GM19328 (cell line): Measurements from ENCODE around the gene MTMR12.

Experiments
- ATAC-seq: cut with Tn5 transposase; IDR thresholded peaks from one replicate; pipeline ENCODE4 v1.9.1; 2021; ENCODE audit warnings: mild to moderate bottlenecking, moderate library complexity; ENCODE audit not compliant: unreplicated experiment

Gene MTMR12, protein sequence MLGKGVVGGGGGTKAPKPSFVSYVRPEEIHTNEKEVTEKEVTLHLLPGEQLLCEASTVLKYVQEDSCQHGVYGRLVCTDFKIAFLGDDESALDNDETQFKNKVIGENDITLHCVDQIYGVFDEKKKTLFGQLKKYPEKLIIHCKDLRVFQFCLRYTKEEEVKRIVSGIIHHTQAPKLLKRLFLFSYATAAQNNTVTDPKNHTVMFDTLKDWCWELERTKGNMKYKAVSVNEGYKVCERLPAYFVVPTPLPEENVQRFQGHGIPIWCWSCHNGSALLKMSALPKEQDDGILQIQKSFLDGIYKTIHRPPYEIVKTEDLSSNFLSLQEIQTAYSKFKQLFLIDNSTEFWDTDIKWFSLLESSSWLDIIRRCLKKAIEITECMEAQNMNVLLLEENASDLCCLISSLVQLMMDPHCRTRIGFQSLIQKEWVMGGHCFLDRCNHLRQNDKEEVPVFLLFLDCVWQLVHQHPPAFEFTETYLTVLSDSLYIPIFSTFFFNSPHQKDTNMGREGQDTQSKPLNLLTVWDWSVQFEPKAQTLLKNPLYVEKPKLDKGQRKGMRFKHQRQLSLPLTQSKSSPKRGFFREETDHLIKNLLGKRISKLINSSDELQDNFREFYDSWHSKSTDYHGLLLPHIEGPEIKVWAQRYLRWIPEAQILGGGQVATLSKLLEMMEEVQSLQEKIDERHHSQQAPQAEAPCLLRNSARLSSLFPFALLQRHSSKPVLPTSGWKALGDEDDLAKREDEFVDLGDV

DNA sequence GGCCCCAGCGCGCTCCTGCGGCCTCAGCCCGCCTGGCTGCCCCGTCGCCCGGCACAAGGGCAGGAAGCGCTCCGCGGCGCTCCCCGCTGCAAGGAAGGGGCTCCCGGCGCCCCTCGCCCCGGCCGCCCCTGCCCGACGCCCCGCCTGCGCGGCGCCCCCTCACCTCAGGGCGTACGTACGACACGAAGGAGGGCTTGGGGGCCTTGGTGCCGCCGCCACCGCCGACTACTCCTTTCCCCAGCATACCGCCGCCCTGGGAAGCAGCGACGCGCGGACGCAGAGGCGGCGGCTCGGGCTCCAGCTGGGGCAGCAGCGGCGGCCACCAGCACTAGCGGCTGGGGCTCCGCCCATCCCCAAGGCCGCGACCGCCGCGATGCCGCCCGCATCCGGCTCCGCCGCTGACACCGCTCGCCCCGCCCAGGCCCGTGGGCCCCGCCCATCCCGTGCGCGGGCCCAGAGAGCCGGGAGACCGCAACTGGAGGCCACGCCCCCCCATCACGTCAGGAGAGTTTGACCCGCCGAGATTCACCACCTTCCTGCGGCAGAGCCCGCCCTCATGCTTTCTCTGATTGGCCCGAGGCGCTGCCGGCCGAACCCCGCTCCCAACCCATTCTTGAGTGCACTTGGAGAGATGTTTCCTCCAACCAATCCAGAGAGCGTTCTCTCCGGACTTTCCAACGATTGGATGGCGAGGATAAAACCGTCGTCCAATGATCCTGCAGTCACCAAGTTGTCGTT is at the start of gene MTMR12:
MTMR12 (minus strand) TSS at position 345 of the 738 bp plus-strand sequence; CDS start at position 244, 101 bp downstream.
- ATAC-seq, result peak; percentile 88

DNA sequence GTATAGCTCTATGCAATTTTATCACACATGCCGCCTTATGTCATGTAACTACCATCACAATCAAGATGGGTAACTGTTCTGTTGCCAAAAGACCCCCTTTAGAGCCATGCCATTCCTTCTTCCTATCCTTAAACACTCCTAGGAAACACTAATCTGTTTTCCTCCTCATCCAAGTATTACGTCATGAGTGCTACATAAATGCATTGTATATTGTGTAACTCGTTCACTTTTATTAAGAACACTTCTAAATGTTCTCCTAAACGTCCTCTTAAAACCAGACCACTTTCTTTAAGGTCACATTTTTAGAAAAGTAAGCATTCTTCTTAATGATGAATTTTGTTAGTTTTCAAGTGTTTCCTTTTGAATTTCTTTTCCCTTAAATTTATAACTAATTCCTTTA is 49.8 kb upstream of the MTMR12 start:
- no peak for ATAC-seq

DNA sequence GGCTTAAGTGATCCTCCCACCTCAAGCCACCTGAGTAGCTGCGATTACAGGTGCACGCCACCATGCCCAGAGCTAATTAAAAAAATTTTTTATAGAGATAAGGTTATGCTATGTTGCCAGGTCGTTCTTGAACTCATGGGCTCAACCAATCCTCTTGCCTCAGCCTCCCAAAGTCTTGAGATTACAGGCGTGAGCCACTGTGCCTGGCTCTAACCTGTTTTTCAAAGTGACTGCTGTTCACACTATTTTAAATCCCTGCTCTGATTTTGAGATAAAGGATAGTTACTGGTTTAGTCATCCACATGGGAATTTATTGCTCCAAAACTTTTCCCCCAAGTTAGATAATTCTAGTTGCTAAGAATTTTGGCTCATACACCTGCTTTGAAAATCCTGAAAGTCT is 48.2 kb upstream of the MTMR12 start:
- ATAC-seq, result no peak

DNA sequence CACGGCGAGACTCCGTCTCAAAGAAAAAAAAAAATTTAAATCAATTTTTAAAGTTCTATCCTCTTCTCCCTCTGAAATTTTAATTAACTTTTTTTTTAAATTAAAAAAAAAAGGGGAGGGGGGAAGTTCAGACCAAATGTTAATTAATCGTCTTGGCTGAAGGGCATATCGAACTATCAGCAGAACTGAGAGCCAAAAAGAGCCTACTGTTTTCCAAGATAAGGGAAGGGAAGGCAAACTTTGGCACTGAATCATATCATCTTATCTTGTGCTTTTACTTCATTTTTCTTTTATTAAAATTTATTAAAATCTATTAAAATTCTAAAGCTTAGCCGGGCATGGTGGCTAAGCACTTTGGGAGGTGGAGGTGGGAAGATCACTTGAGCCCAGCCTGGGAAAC is 45.9 kb upstream of the MTMR12 start:
- ATAC-seq, result no peak

DNA sequence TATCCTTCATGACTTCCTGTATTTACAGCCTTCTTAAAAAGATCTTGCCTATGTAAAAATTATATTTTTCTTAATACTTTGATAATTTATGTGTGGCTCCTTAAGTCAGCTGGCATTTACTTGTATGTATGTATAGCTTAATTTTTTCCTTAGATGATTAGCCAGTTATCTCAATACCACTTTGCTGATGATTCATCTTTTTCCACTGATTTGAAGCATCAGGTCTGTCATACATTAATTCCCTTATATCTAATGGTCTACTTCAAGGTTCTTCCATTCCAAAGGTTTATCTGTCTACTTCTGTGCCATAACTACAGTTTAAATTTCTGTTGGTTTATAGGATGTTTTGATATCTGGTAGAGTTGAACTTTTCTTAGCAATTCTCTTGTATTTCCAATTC is 44.9 kb upstream of the MTMR12 start:
- no peak for ATAC-seq

DNA sequence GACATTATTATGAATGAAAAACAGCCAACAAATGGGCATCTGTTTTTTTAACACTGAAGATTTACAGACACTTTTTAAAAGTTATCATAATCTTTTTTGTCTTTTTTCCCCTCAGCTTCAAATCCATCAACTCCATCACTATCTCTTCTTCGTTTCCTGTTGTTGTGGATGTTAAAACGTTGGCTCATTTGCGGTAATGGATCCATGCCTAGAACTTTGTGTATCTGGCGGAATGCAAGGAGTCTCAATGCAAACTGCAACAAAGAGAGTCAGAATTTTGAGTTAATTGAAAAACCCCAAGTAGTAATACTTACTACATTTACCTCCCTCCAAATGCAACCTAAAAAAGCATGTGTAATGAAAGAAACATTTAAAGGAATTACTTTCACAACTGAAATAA is 42.9 kb upstream of the MTMR12 start:
- no peak for ATAC-seq

DNA sequence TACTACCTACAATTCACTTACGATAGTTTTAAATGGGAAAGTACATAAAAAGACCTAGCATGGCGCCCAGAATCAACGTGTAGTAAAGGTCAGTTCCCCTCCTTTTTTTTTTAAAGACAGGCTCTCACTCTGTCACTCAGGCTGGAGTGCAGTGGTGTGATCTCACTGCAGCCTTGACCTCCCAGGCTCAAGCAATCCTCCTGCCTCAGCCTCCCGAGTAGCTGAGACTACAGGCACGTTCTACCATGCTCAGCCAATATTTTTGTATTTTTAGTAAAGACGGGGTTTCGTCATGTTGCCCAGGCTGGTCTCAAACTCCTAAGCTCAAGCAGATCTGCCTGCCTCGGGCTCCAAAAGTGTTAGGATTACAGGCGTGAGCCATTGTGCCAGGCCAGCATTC is 40.7 kb upstream of the MTMR12 start:
- ATAC-seq, result no peak

DNA sequence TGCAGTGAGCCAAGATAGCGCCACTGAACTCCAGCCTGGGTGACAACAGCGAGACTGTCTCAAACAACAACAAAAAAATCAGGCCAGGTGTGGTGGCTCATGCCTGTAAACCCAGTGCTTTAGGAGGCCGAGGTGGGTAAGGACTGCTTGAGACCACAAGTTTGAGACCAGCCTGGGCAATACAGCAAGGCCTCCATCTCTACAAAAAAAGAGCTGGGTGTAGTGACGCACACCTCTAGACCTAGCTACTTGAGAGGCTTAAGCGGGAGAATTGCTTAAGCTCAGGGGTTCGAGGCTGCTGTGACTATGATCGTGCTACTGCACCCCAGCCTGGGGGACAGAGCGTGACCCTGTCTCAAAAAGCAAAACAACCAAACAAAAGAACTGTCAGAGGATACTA is 39.9 kb upstream of the MTMR12 start:
- no peak for ATAC-seq

DNA sequence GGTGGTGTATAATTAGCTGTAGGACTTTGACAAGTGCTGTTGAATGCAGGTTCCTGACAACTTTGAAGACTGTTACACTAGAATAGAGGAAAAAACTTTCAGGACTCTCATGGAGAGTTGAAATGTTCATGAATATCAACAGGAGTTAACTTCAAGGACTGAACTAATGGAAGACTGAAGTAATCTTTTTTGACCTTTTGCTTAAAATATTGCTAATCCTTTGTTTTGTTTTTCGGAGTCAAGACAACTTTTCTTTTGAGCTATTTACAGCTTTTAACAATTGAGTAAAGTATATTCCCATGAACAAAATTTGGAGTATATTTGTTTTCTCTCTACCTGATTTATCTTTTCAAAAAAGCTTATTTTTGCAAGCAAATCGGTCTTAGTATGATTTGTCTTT is 34.1 kb upstream of the MTMR12 start:
- no peak for ATAC-seq

DNA sequence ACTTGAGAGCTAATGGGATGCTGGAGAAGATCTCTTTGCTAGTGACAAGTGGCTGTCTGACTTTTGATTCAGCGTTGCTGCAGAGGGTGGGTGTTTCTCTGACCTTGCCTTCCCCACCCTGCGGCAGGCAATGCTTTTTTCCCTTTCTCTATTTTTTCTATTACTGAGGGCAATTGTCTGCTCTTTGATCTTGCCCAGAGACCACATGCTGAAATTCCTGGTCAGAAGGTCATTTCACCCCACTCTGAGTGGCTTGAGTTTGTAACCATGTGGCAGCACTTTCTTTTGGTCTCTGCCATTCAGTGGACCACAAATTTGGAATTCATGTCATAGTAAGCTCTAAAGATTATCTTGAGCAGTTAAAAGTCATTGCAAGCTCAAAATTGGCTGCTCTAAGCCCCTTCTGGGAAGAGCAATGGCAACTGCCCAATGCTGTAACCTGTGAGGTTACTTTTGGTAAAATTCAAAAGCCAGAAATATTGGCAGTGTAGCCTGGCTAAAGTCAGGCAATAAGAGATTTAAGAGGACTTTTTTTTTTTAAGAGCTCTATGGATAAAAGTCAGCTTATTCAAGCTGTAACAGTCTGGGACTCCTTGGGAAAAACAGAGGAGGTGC is 30.4 kb upstream of the MTMR12 start:
- ATAC-seq, result no peak

DNA sequence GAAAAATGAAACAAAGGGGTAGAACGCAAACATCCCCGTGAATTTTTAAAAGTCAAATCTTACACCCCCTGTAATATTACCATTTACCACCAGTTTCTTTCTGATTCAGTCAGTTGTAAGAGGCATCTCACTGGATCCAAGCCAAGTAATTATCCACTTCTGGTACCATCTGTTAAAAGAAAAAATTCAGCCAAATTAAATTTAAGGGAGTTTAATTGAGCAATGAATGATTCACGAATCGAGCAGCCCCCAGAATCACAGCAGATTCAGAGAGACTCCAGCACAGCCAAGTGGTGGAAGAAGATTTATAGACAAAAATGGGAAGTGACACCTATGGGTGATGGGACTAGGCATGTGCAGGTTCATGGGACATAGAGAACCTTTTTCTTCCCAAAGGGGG is 29.9 kb upstream of the MTMR12 start:
- ATAC-seq, result no peak

DNA sequence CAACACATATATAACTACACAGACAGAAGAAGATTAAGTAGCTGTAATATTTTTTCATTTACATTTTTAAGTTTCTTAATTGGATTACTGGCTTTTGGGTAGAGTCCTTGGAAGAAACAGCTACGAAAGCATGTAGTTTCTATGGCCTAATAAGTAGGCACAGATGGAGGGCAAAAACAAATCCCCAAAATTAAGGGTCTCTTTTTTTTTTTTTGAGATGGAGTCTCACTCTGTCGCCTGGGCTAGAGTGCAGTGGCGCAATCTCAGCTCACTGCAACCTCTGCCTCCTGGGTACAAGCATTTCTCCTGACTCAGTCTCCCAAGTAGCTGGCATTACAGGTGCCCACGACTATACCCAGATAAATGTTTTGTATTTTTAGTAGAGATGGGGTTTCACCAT is 27.1 kb upstream of the MTMR12 start:
- ATAC-seq, result no peak

DNA sequence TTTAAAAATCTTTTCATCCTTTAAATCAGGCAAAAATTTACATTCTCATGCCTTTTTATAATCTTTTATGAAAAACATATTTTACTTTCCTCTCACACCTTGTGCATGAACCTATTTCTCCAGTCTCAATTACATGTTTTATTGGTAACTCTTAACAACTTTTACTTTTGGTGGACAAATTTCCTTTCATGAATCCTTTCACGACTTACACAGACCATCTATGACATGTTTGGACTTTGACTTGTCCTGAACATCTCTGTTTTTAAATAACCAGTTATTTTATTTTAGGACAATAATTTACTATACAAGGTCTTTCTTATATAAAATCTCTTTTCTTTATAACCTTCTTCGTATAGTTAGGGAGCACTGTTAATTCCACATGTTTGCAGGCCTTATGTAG is 26.5 kb upstream of the MTMR12 start:
- ATAC-seq, result no peak

DNA sequence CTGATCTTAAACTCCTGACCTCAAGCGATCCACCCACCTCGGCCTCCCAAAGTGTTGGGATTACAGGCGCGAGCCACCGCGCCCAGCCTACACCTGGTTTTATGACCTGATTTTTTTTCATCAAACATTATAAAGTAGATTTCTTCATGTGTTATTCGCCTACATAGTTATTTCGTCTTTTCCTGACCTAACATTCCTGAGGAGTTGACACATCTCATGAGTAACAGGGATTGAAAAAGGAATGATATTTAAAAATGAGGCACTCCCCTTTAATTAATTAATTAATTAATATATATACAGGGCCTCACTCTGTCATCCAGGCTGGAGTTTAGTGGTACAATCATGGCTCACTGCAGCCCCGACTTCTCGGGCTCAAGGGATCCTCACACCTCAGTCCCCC is 20.2 kb upstream of the MTMR12 start:
- no peak for ATAC-seq

DNA sequence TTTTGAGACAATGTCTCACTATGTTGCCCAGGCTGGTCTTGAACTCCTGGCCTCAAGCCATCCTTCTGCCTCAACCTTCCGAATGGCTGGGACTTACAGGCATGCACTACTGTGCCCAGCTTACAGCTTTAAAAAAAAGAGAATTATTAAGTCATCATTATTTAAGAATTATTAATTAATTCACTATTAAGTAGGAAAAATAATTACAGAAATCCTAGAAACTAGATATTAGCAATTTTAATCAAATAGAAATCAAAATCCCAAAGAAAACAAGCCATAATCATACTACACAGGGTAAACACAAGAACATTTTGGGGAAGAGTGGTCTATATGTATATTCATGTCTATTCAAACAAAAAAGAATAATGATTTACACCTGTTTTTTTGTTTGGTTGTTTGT is 19.6 kb upstream of the MTMR12 start:
- no peak for ATAC-seq

DNA sequence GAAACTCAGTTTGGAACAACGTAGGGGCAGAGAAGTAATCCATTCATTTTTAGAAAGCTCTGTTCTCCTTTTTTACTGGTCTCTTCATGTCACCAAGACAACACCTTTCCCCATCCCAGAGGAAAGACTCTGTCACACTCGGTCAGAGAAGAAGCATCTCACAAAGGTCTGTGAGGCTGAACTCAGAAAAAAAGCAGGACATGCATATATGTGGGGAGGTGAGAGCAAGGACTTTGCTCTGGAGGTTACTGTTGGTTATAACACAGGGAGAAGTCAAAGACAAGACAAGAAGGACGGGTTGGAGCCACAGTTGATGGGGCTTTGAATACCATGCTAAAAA is 19.2 kb upstream of the MTMR12 start:
- ATAC-seq, result no peak

DNA sequence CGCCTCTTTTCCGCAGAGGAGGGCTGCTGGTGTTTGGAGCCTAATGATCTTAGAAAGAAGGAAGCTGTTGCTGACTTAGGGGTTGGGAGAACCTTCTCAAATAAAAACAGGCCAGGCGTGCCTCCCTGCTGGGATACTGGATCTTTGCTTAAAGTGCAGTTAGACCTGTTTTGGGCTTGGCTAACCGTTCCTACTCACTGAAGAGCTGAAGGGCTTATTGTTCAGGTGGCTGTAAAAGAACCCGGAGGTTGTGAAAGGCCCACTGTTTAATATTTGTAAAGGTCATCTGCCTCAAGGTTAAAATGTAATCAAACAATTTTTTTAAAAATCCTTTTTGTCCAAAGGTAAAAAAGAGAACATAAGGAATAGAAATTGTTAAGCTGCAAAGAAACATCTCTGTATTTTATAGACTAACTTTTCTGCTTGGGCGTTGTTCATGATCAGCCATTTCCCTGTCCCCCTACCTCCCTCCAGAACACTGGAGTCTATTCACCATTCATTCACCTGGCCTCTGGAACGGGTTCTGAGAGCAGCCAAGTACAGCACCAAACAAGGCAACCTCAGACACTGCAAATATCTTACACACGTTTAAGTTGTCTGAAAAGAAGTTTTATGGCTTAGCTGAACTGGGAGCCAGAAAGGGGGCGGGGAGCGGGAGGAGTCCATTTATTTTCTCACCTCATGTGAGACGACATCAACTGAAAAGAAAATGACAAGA is 18.6 kb upstream of the MTMR12 start:
- no peak for ATAC-seq

DNA sequence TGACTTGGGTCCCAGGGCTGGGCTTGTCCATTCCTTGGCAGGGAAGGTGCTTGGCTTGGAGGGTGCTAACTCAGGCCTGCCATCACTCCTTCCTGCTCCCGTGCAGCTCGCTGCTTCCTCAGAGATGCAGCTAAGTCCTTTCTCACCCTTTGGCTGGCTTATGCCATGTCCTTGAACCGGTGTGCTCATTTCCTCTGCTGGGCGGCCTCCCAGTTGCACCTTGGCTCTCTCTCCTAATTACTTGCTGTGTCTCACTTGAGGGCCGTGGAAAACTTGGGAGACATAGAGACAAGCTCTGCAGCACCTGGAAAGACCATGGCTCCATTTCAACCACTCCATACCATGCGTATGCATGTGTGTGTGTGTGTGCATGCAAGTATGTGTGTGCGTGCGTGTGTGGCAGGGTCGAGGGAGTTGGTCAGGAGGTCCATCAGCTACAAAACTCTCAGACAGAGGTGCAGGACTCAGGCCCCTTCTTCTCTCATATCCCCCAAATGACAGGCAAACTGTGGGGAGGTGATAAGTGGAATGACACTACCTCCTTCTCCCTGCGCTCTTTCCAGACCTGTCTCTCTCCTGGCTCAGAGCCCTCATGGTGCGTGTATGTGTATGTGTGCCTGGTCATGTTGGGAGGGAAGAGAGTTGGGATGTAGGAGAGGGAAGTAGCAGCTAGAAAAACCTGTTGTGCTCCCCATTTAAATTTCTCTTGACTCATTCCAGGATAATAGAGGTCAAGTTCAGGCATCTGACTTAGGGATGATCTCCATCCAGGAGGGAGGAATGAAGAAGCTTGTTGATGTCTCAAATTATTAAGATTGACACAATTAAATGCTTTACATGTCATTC is 17.6 kb upstream of the MTMR12 start:
- no peak for ATAC-seq

DNA sequence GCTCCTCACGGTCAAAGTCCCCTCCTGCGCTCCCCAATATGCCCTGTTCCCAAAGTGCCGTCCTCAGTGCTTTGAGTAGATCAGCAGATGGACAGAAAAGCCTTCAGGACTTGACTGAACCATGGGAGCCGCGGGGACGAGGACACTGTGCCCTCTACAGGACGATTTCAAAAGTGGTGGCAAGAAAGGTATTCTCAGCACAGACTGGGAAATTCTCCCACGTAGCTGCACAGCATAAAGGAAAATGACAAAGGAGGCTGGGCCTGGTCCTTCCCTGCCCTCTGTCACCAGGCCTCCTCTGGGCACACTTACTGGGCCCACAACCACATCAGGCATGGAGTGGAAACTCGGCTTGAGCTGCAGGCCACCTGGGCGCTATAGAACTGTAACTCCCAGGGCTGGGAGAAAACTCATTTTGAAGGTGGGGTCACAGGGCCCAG is 16.7 kb upstream of the MTMR12 start:
- ATAC-seq, result peak; percentile 78
